VCaP (cell line): Measurements from ENCODE around the gene RAG1.

Experiments
- H3K27ac ChIP-seq: fragments of 450-650 bp; 2 replicates; pipeline ENCODE4 v1.5.1; 2017
- CTCF ChIP-seq: fragments of 450-650 bp; conservative IDR thresholded peaks from 2 replicates; pipeline ENCODE4 v1.5.1; 2017; ENCODE audit warnings: mild to moderate bottlenecking, moderate library complexity

RAG1 gene

DNA sequence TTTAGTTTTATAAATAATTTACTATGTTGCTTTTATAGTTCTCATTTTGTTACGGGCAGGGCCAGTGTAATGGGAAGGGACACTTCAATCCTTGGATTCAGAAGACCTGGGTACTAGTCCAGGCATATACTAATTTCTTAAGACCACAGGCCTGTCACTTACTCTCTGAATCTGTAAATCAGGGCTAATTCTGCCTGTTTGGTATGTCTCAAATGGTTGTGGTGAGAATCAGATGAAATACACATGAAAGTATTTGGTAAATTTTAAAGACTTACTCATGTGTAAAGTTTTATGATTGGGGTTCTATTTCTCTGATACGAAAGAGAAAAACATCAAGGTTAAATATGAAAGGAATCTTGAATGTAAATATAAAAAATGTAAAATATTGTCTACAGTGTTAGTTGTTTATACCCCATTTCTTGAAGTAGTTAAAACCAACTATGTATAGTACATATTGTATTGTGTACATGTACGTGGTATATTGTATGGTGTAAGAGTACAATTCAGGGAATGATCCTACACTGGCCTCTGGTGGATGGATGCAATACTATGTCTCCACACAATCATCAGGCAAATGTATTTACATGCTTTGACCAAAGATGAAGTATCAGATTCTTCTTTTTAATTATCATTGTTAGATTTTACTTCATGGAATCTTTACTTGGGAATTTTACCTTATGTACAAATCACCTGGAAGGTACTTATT is 54.8 kb downstream of the RAG1 start:
- H3K27ac ChIP-seq: no peak overlapping the region
- peak; percentile 88 for TF ChIP-seq CTCF

GRCh38 chr11:36623494-36623893 is 55.7 kb downstream of the RAG1 start:
- no peak for TF ChIP-seq CTCF
- no peak overlapping the region for H3K27ac ChIP-seq

DNA sequence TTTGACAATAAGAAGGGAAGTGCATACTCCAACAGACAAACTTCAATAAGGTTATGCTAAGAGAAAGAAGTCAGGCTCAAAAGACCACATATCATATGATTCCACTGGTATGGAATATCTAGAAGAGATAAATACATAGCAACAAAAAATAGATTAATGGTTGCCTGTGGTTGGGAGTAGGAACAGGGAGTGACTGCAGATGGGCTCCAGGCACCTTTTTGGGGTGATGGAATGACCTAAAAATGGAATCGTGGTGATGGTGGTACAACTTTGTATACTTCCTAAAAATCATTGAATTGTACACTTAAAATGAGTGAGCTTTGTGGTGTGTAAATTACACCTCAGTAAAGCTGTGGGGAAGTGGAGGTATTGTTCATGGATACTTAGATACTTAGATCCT is 59.2 kb downstream of the RAG1 start:
- no peak for TF ChIP-seq CTCF
- no peak overlapping the region for H3K27ac ChIP-seq

GRCh38 chr11:36627471-36627870 is 59.7 kb downstream of the RAG1 start:
- H3K27ac ChIP-seq: no peak overlapping the region
- TF ChIP-seq CTCF: no peak

DNA sequence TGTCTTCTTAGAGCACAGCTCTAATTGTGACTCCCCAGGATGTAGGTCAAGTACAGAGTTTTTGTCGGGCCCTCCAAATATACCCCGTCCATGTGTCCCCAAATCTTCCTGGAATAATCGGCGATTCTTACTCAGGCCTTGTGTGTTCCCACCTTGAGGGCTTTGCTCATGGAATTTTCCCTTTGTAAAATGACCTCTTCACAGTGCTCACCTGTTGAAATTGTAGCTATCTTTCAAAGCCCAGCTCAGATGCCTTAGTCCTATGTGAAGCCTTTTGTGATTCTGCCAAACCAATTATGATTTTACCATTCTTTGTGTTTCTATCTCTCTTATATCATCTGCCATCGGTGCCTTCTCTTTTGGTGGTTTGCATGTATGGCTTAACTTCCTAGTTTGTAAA is 60.3 kb downstream of the RAG1 start:
- no peak overlapping the region for H3K27ac ChIP-seq
- no peak for TF ChIP-seq CTCF

GRCh38 chr11:36628765-36629244 is 61.0 kb downstream of the RAG1 start:
- TF ChIP-seq CTCF: no peak
- H3K27ac ChIP-seq: no peak overlapping the region
